Hematopoietic multipotent progenitor cell treated with erythropoietin and hydrocortisone succinate and interleukin-3 and kit ligand, for 4 days (in vitro differentiated cells): Measurements from ENCODE around the gene EIF5AL1.
"Not testable (repeated sequence)": the region's sequence is repeated elsewhere in the genome, so short reads cannot be mapped to it uniquely, and the experiment has no call there.

Experiments used
- DNase-seq: peaks from one replicate; pipeline ENCODE4 v3.0.0-alpha.2; 2015

The EIF5AL1 gene

GRCh38 chr10:79511891-79512583, at the start of gene EIF5AL1:
TSS of gene EIF5AL1 (plus strand) at chr10:79512533. CDS start at chr10:79512650, 117 bp downstream.
- not testable (repeated sequence) for DNase-seq

GRCh38 chr10:79463578-79464496, 48.5 kb upstream of the EIF5AL1 start:
- DNase-seq, result no peak

GRCh38 chr10:79465341-79465740, 47.0 kb upstream of the EIF5AL1 start:
- no peak for DNase-seq

GRCh38 chr10:79468015-79468560, 44.2 kb upstream of the EIF5AL1 start:
- no peak for DNase-seq

DNA sequence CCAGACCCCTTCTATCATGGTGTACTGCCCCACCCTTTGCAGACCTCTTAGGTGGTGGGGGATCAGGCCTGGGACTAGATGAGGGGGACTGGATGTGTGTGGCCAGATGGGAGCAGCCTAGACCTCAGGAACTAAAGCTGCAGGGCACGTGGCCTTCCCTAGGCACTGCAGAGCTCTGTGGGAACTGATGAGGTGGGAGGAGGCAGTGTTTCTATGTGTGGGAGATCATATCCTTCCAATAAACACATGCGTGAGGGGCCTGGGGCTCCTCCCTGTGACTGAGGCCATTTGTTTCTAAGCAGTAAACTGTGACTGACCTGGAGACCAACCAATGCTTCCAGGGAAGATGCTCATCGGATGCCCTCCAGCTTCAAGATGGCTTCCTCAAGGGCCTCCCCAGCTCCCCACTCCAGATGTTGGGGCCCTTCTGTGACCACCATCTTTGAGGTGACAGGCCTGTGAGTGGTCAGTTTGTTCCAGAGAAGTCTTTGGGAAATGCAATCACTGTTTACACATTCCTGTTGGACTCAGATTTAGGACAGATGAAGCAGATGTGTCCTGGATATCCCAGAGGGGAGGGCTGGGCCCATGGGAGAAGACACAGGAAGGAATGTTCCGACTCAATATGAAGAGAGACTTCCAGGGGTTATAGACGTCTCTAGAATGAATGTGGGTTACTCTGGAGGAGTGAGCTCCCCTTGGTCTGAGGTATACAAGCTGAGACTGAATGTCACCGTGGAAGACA, 43.3 kb upstream of the EIF5AL1 start:
- DNase-seq, result no peak

- no peak for DNase-seq
Observed at GRCh38 chr10:79470096-79470495, 42.2 kb upstream of the EIF5AL1 start.

DNA sequence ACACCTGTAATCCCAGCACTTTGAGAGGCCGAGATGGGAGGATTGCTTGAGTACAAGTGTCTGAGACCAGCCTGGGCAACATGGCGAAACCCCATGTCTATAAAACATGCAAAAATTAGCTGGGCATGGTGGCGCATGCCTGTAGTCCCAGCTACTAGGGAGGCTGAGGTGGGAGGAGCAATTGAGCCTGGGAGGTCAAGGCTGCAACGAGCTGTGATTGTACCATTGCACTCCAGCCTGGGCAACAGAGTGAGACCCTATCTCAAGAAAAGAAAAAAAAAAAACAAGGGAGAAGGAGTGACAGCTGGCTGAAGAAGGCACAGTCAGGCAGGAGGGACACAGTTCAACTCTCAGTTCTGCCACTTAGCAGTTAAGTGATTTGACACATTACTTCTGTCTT, 40.6 kb upstream of the EIF5AL1 start:
- DNase-seq, result no peak

GRCh38 chr10:79472449-79472848, 39.9 kb upstream of the EIF5AL1 start:
- DNase-seq, result no peak

- no peak for DNase-seq
Observed at GRCh38 chr10:79472951-79473350, 39.4 kb upstream of the EIF5AL1 start.

DNA sequence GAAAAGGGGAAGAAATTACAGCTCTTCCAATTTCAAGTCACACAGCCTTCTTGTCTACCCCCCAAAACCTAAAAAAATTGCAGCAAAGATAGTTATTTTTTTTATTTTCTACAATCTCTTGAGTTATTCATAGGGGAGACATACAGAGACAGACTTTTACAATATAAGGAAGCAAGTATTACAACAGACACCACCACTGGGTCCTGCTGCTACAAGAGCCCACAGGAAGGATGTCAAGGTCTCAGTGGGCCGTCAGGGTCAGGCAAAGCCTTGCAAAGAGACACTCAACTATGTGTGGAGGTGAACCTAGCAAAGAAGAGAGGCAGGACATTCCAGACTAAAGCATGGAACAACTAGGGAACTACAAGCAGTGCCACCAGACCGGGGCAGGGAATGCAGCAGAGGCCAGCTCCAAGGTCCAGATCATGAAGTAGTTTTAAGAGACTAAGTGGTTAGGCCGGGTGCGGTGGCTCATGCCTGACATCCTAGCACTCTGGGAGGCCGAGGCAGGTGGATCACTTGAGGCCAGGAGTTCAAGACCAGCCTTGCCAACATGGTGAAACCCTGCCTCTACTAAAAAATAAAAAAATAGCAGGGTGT, 38.7 kb upstream of the EIF5AL1 start:
- DNase-seq, result peak; percentile 69

GRCh38 chr10:79475119-79475653, 37.1 kb upstream of the EIF5AL1 start:
- DNase-seq, result peak; percentile 11

- no peak for DNase-seq
Observed at GRCh38 chr10:79475877-79476276, 36.5 kb upstream of the EIF5AL1 start.

GRCh38 chr10:79476645-79477044, 35.7 kb upstream of the EIF5AL1 start:
- no peak for DNase-seq

GRCh38 chr10:79477456-79477855, 34.9 kb upstream of the EIF5AL1 start:
- DNase-seq, result no peak

GRCh38 chr10:79479283-79479909, 32.9 kb upstream of the EIF5AL1 start:
- DNase-seq, result no peak

DNA sequence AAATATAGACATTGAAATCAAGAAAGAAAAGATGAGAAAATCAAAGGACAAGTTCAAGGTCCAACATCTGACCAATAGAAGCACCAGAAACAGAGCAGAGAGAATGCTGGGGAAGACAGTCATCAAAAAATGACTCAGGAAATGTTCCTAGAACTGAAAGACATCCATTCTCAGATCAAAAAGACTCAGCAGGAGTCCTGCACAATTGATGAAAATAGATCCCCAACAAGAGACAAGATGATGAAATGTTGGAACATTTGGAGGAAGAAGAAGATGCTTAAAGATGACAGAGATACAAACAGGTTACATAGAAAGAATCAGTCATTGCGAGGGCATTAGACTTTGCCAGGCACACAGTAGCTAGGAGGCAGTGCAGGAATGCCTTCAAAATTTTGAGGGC, 30.0 kb upstream of the EIF5AL1 start:
- no peak for DNase-seq

DNA sequence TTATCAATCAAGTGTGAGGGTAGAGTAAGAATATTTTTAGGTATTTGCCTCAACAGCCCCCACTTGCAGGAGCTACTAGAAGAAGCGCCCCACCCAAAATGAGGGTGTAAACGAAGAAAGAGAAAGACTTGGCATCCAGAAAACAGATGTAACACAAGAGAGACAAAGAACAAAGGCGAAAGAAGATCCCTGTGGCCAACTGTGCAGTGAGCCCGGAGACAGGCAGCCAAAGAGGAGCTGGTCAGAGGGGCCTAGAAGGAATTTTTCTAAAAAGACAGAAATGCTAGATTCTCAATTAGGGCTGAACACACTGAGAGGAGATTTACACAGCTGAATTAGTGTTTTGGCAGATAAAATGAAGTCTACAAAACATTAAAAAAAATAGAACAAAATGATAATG, 29.6 kb upstream of the EIF5AL1 start:
- DNase-seq, result no peak

- no peak for DNase-seq
Observed at GRCh38 chr10:79483299-79483698, 29.0 kb upstream of the EIF5AL1 start.

- DNase-seq, result no peak
Observed at GRCh38 chr10:79483948-79484347, 28.4 kb upstream of the EIF5AL1 start.

- DNase-seq, result no peak
Observed at GRCh38 chr10:79484476-79484875, 27.9 kb upstream of the EIF5AL1 start.

- peak; percentile 81 for DNase-seq
Observed at GRCh38 chr10:79487296-79488194, 24.8 kb upstream of the EIF5AL1 start.
